Liver (tissue), 9 donors: Measurements from ENCODE around the gene SCUBE1. TPM values are rescaled to one million over a fixed set of nuclear protein-coding genes. Genes with fewer than 3 reads are reported as not detected.

Experiments
- DNase-seq: peaks from one replicate; pipeline ENCODE4 v3.0.0-alpha.2; 2017; ENCODE audit warnings: low spot score
- H3K27ac ChIP-seq, 2 donors: one replicate each; pipeline ENCODE4 v1.7.0; 2013; ENCODE audit warnings: inconsistent platforms in 2 of 2, low read length in 2 of 2, control low read depth in 1 of 2, low read depth in 1 of 2, mild to moderate bottlenecking in 1 of 2
- H3K27me3 ChIP-seq, 4 donors: one replicate each; pipeline versions ENCODE4 v1.6.1 to v1.7.0; 2013; ENCODE audit warnings: low read length in 3 of 4, inconsistent platforms in 1 of 4, mild to moderate bottlenecking in 1 of 4, moderate library complexity in 1 of 4; ENCODE audit not compliant: control insufficient read depth in 4 of 4, insufficient read depth in 4 of 4
- H3K36me3 ChIP-seq, 4 donors: one replicate each; pipeline versions ENCODE4 v1.6.1 to v1.7.0; 2013; ENCODE audit warnings: low read length in 3 of 4, mild to moderate bottlenecking in 3 of 4, low read depth in 1 of 4, moderate library complexity in 1 of 4; ENCODE audit not compliant: control insufficient read depth in 4 of 4, insufficient read depth in 3 of 4
- H3K4me1 ChIP-seq, 4 donors: one replicate each; pipeline versions ENCODE4 v1.6.1 to v1.7.0; 2013; ENCODE audit warnings: low read length in 3 of 4, mild to moderate bottlenecking in 3 of 4, moderate library complexity in 1 of 4; ENCODE audit not compliant: control insufficient read depth in 4 of 4, insufficient read depth in 4 of 4
- H3K4me3 ChIP-seq, 3 donors: one replicate each; pipeline versions ENCODE4 v1.6.1 to v1.7.0; 2013; ENCODE audit warnings: low read length in 3 of 3, control low read depth in 1 of 3, low read depth in 1 of 3, mild to moderate bottlenecking in 1 of 3
- H3K9ac ChIP-seq, 2 donors: one replicate each; pipeline ENCODE4 v1.7.0; 2013; ENCODE audit warnings: low read length in 2 of 2, mild to moderate bottlenecking in 2 of 2, moderate library complexity in 2 of 2, control low read depth in 1 of 2, low read depth in 1 of 2
- H3K9me3 ChIP-seq, 4 donors: one replicate each; pipeline versions ENCODE4 v1.6.1 to v1.7.0; 2013; ENCODE audit warnings: low read length in 3 of 4; ENCODE audit not compliant: control insufficient read depth in 4 of 4
- EGR1 ChIP-seq, 2 donors: IDR thresholded peaks; 2 replicates each; pipeline ENCODE4 v1.6.1; 2016 to 2018; ENCODE audit warnings: antibody characterized with exemption in 2 of 2, low read depth in 2 of 2
- FOXA1 ChIP-seq: IDR thresholded peaks from 2 replicates; pipeline ENCODE4 v1.6.1; 2016; ENCODE audit warnings: antibody characterized with exemption
- FOXA2 ChIP-seq: IDR thresholded peaks from 2 replicates; pipeline ENCODE4 v1.6.1; 2016; ENCODE audit warnings: antibody characterized with exemption
- GABPA ChIP-seq, 2 donors: IDR thresholded peaks in 1 of 2; conservative IDR thresholded peaks in 1 of 2; 2 replicates each; pipeline ENCODE4 v1.6.1; 2016; ENCODE audit warnings: antibody characterized with exemption in 2 of 2, mild to moderate bottlenecking in 1 of 2, moderate library complexity in 1 of 2
- HNF4A ChIP-seq, 2 donors: conservative IDR thresholded peaks; 2 replicates each; pipeline ENCODE4 v1.6.1; 2016; ENCODE audit warnings: antibody characterized with exemption in 2 of 2, mild to moderate bottlenecking in 2 of 2
- HNF4G ChIP-seq: IDR thresholded peaks from 2 replicates; pipeline ENCODE4 v1.6.1; 2016; ENCODE audit warnings: antibody characterized with exemption
- JUND ChIP-seq, 2 donors: IDR thresholded peaks; 2 replicates each; pipeline ENCODE4 v1.6.1; 2016; ENCODE audit warnings: antibody characterized with exemption in 2 of 2
- NR2F2 ChIP-seq: IDR thresholded peaks from 2 replicates; pipeline ENCODE4 v1.6.1; 2016; ENCODE audit warnings: antibody characterized with exemption
- REST ChIP-seq: IDR thresholded peaks from 2 replicates; pipeline ENCODE4 v1.6.1; 2016; ENCODE audit warnings: antibody characterized with exemption, mild to moderate bottlenecking
- RXRA ChIP-seq, 2 donors: IDR thresholded peaks; 2 replicates each; pipeline ENCODE4 v1.6.1; 2017 to 2018; ENCODE audit warnings: antibody characterized with exemption in 2 of 2, mild to moderate bottlenecking in 1 of 2
- TAF1 ChIP-seq: conservative IDR thresholded peaks from 2 replicates; pipeline ENCODE4 v1.6.1; 2016; ENCODE audit warnings: antibody characterized with exemption, mild to moderate bottlenecking
- WGBS: extraction: QIAGEN DNeasy Blood & Tissue Kit; methylation state at CpG from one replicate; pipeline ENCODE4 v1.1.7; 2013; 5-methylcytosine and 5-hydroxymethylcytosine counted together
- polyA plus RNA-seq, 2 donors: library from polyadenylated mRNA; stranded (reverse) in 1 of 2; unstranded in 1 of 2; fragments of 200-250 nt in 1 of 2; fragments of >200 nt in 1 of 2; fragmentation: Nextera tagmentation in 1 of 2; extraction: Ambion mirVana in 1 of 2; gene quantifications; one replicate each; pipeline versions ENCODE4 v1.2.1 to v1.2.3, GENCODE V29; 2013 to 2015
- total RNA-seq, 2 donors: library from RNA; depleted of rRNA; stranded (reverse); fragments of >200 nt; gene quantifications; one replicate each; pipeline ENCODE4 v1.2.3, GENCODE V29; 2014
- TF ChIP-seq, protein P1 (sequence below): IDR thresholded peaks from 2 replicates; pipeline ENCODE4 v1.6.1; 2016; ENCODE audit warnings: antibody characterized with exemption
- TF ChIP-seq, protein P2 (sequence below): IDR thresholded peaks from 2 replicates; pipeline ENCODE4 v1.6.1; 2016; ENCODE audit warnings: antibody characterized with exemption
- TF ChIP-seq, protein P3 (sequence below): IDR thresholded peaks from 2 replicates; pipeline ENCODE4 v1.6.1; 2016; ENCODE audit warnings: antibody characterized with exemption
- donor health status: healthy.
- donor health status: healthy.
- donor health status: healthy.
- donor health status: healthy.
- donor health status: healthy.

SCUBE1 gene
- total and polyA plus RNA-seq, 4 donors = 0.07 to 0.46 (median 0.08) TPM; not detected in 1

DNA sequence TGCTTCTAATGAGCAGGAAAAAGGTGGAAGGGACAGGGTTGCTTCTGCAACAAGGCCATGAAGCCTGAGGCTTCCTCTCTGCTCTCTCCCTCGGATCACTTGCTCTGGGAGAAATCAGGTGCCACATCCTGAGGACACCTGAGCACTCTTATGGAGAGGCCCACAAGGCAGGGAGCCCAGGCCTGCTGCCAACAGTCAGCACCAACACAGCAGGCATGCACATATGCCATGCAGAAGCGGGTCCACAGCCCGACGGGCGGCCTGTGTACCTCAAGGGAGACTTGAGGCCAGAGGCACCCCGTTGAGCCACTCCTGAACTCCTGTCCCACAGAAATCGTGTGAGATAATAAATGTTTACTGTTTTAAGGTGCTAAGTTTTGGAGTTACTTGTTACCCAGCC lies 165.7 kb downstream of the SCUBE1 start:
- Histone ChIP-seq H3K4me3 (no peak overlapping the region), H3K27ac (no peak overlapping the region), H3K36me3 (peaks cover 10 to 50% (median 19%) of the 10 kb centered on the region in 4 donors), H3K9ac (no peak overlapping the region), H3K27me3 (no peaks in the 10 kb centered on the region), H3K4me1 (no peaks in the 10 kb centered on the region), H3K9me3 (no peaks in the 10 kb centered on the region)
- 96% methylated on average over 7 of the region's 7 CpGs for WGBS
- TF ChIP-seq, protein P1, sequence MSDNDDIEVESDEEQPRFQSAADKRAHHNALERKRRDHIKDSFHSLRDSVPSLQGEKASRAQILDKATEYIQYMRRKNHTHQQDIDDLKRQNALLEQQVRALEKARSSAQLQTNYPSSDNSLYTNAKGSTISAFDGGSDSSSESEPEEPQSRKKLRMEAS = no peak
- TF ChIP-seq TAF1 (no peak), HNF4A (conservative IDR thresholded peaks at IDR 0.05) (no peak), FOXA1 (no peak), NR2F2 (no peak), GABPA (IDR thresholded peaks at IDR 0.05 in 1 of 2, conservative IDR thresholded peaks at IDR 0.05 in 1 of 2) (no peak), JUND (IDR thresholded peaks at IDR 0.05) (no peak), REST (no peak), EGR1 (IDR thresholded peaks at IDR 0.05; ENCODE audit: low read depth in 2 of 2) (no peak), FOXA2 (no peak), HNF4G (no peak), RXRA (IDR thresholded peaks at IDR 0.05) (no peak)
- TF ChIP-seq, protein P2, sequence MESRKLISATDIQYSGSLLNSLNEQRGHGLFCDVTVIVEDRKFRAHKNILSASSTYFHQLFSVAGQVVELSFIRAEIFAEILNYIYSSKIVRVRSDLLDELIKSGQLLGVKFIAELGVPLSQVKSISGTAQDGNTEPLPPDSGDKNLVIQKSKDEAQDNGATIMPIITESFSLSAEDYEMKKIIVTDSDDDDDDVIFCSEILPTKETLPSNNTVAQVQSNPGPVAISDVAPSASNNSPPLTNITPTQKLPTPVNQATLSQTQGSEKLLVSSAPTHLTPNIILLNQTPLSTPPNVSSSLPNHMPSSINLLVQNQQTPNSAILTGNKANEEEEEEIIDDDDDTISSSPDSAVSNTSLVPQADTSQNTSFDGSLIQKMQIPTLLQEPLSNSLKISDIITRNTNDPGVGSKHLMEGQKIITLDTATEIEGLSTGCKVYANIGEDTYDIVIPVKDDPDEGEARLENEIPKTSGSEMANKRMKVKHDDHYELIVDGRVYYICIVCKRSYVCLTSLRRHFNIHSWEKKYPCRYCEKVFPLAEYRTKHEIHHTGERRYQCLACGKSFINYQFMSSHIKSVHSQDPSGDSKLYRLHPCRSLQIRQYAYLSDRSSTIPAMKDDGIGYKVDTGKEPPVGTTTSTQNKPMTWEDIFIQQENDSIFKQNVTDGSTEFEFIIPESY = no peak
- TF ChIP-seq, protein P3, sequence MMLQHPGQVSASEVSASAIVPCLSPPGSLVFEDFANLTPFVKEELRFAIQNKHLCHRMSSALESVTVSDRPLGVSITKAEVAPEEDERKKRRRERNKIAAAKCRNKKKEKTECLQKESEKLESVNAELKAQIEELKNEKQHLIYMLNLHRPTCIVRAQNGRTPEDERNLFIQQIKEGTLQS = no peak
- no peak for DNase-seq

GRCh38 chr22:43176090-43176489 lies 167.1 kb downstream of the SCUBE1 start:
- Histone ChIP-seq H3K36me3 (peaks cover 20 to 64% (median 26%) of the 10 kb centered on the region in 4 donors), H3K4me1 (no peaks in the 10 kb centered on the region), H3K4me3 (no peak overlapping the region), H3K27ac (no peak overlapping the region), H3K9ac (no peak overlapping the region), H3K9me3 (no peaks in the 10 kb centered on the region), H3K27me3 (no peaks in the 10 kb centered on the region)
- no peak for DNase-seq
- no peak for TF ChIP-seq HNF4G
- 85% methylated on average over 15 of the region's 15 CpGs for WGBS
